HCT116 (cell line): ENCODE measurements around the gene LRCH1. TPM values are rescaled to one million over a fixed set of nuclear protein-coding genes. Genes with fewer than 3 reads are reported as not detected.

ENCODE experiments used
- ATAC-seq: fragments of 200-7000 bp; cut with Tn5 transposase; 2 replicates; pipeline ENCODE4 v1.9.1; 2020; ENCODE audit warnings: mild to moderate bottlenecking, moderate library complexity
- BruUV-seq: library from RNA; stranded (reverse); fragments of 400-500 nt; replicated peaks from 2 replicates; lab custom pipeline; 2021; lab: Mats Ljungman, UMichigan
- CTCF ChIA-PET: fragments of 300-600 bp; sonication (Branson Sonifier 250); formaldehyde crosslinking; loops from one replicate; lab custom pipeline; 2021; ENCODE audit warnings: antibody characterized with exemption; lab: Charles Lee
- POLR2A ChIA-PET: fragments of 300-600, 350-600 bp; sonication (Branson Sonifier 250); formaldehyde crosslinking; loops from one replicate; lab custom pipeline; 2021; ENCODE audit warnings: antibody characterized with exemption; lab: Charles Lee
- RAD21 ChIA-PET, 2 experiments: fragments of 300-600 bp; sonication (Branson Sonifier 250); formaldehyde crosslinking; loops; one replicate each; lab custom pipeline; 2023; ENCODE audit warnings: low total read pairs in 2 of 2; ENCODE audit not compliant: uncharacterized antibody in 2 of 2, unreplicated experiment in 2 of 2, low non-redundant PET in 1 of 2; lab: Charles Lee
- DNase-seq: peaks from one replicate; pipeline ENCODE4 v3.0.0-alpha.2; 2010; ENCODE audit warnings: low read depth, low spot score
- H2AFZ ChIP-seq: fragments of 200-600 bp; shearing (Covaris generic), sonication (generic); 2 replicates; pipeline ENCODE4 v1.6.1; 2017; ENCODE audit warnings: low read depth, mixed run types, mixed read lengths, antibody characterized with exemption, low read length; ENCODE audit not compliant: poor library complexity, severe bottlenecking
- H3K27ac ChIP-seq: 2 replicates; pipeline ENCODE4 v1.5.1; 2012; ENCODE audit warnings: low read depth, low read length
- H3K27me3 ChIP-seq: fragments of 200-600 bp; sonication (generic); 2 replicates; pipeline ENCODE4 v1.6.1; 2016; ENCODE audit warnings: mixed run types, low read length, mixed read lengths; ENCODE audit not compliant: insufficient read depth
- H3K36me3 ChIP-seq, 2 experiments: fragments of 200-500 bp in 1 of 2; fragments of 200-600 bp in 1 of 2; sonication (Bioruptor generic) in 1 of 2; sonication (generic) in 1 of 2; 2 replicates each; pipeline versions ENCODE4 v1.5.1 to v1.6.1; 2014 to 2016; ENCODE audit warnings: low read length in 2 of 2, inconsistent platforms in 1 of 2, mixed read lengths in 1 of 2, mixed run types in 1 of 2; ENCODE audit not compliant: insufficient read depth in 2 of 2, control insufficient read depth in 1 of 2
- H3K4me1 ChIP-seq, 2 experiments: fragments of 200-600 bp in 1 of 2; sonication (generic) in 1 of 2; 2 replicates each; pipeline versions ENCODE4 v1.5.1 to v1.6.1; 2012 to 2017; ENCODE audit warnings: low read length in 2 of 2, inconsistent platforms in 1 of 2, mild to moderate bottlenecking in 1 of 2, mixed read lengths in 1 of 2, mixed run types in 1 of 2, moderate library complexity in 1 of 2; ENCODE audit not compliant: insufficient read depth in 2 of 2, control insufficient read depth in 1 of 2
- H3K4me2 ChIP-seq: fragments of 200-600 bp; sonication (generic); 2 replicates; pipeline ENCODE4 v1.6.1; 2017; ENCODE audit warnings: mixed run types, low read length, mixed read lengths
- H3K4me3 ChIP-seq, 2 experiments: fragments of 200-600 bp in 1 of 2; sonication (generic) in 1 of 2; replicated peaks in 1 of 2; 2 replicates each; pipeline ENCODE4 v1.5.1; 2011 to 2016; ENCODE audit warnings: low read length in 2 of 2, control low read depth in 1 of 2, low read depth in 1 of 2, mild to moderate bottlenecking in 1 of 2, mixed read lengths in 1 of 2, mixed run types in 1 of 2
- H3K79me2 ChIP-seq: fragments of 200-600 bp; sonication (generic); 2 replicates; pipeline ENCODE4 v1.6.1; 2017; ENCODE audit warnings: mild to moderate bottlenecking, mixed run types, low read length, moderate library complexity, mixed read lengths; ENCODE audit not compliant: insufficient read depth
- H3K9ac ChIP-seq: fragments of 200-600 bp; sonication (generic); 2 replicates; pipeline ENCODE4 v1.6.1; 2016; ENCODE audit warnings: low read length, mixed read lengths
- H3K9me2 ChIP-seq: fragments of 200-600 bp; sonication (generic), shearing (Covaris generic); 2 replicates; pipeline ENCODE4 v1.6.1; 2017; ENCODE audit warnings: mixed run types, mild to moderate bottlenecking, moderate library complexity; ENCODE audit not compliant: insufficient read depth
- H3K9me3 ChIP-seq, 2 experiments: fragments of 200-500 bp in 1 of 2; fragments of 200-600 bp in 1 of 2; sonication (Bioruptor generic) in 1 of 2; sonication (generic) in 1 of 2; 2 replicates each; pipeline ENCODE4 v1.6.1; 2014 to 2017; ENCODE audit warnings: low read length in 2 of 2, mixed read lengths in 2 of 2, inconsistent platforms in 1 of 2, low read depth in 1 of 2, mild to moderate bottlenecking in 1 of 2, mixed run types in 1 of 2, moderate library complexity in 1 of 2; ENCODE audit not compliant: control insufficient read depth in 1 of 2, insufficient read depth in 1 of 2
- H4K20me1 ChIP-seq: fragments of 200-600 bp; sonication (generic), shearing (Covaris generic); 2 replicates; pipeline ENCODE4 v1.6.1; 2017; ENCODE audit warnings: mixed run types, mild to moderate bottlenecking, moderate library complexity; ENCODE audit not compliant: insufficient read depth
- CBX3 ChIP-seq: IDR thresholded peaks from 2 replicates; pipeline ENCODE4 v1.6.1; 2012; ENCODE audit warnings: low read depth
- EGR1 ChIP-seq: IDR thresholded peaks from 2 replicates; pipeline ENCODE4 v1.6.1; 2012; ENCODE audit warnings: low read depth
- EZH2phosphoT487 ChIP-seq: fragments of 200-600 bp; IDR thresholded peaks from 2 replicates; pipeline ENCODE4 v1.6.1; 2018; ENCODE audit warnings: antibody characterized with exemption, borderline replicate concordance
- POLR2AphosphoS5 ChIP-seq: IDR thresholded peaks from 2 replicates; pipeline ENCODE4 v1.6.1; 2011; ENCODE audit warnings: mild to moderate bottlenecking, low read depth, low read length, moderate library complexity
- RAD21 ChIP-seq: IDR thresholded peaks from 2 replicates; pipeline ENCODE4 v1.6.1; 2012; ENCODE audit warnings: low read depth, mild to moderate bottlenecking
- SIN3A ChIP-seq: IDR thresholded peaks from 2 replicates; pipeline ENCODE4 v1.6.1; 2012; ENCODE audit warnings: low read depth
- SRF ChIP-seq: IDR thresholded peaks from 2 replicates; pipeline ENCODE4 v1.6.1; 2012; ENCODE audit warnings: low read depth
- TCF7L2 ChIP-seq: IDR thresholded peaks from 2 replicates; pipeline ENCODE4 v1.7.0; 2011; ENCODE audit warnings: borderline replicate concordance, inconsistent platforms; ENCODE audit not compliant: insufficient read depth, insufficient read length; ENCODE audit errors: extremely low read depth
- ZFX ChIP-seq: fragments of 450-650 bp; IDR thresholded peaks from 2 replicates; pipeline ENCODE4 v1.6.1; 2017
- ZNF274 ChIP-seq: fragments of 200-500 bp; sonication (Bioruptor generic); IDR thresholded peaks from 2 replicates; pipeline ENCODE4 v1.6.1; 2014; ENCODE audit warnings: mild to moderate bottlenecking, low read depth, low read length, inconsistent platforms
- intact Hi-C: fragments of 100-400 bp; cut with micrococcal nuclease; formaldehyde crosslinking; loops from 2 replicates; pipeline ENCODE4 v1.10.0; 2022
- total RNA-seq: library from RNA; stranded (reverse); gene quantifications from one replicate; pipeline ENCODE4 v1.2.1, GENCODE V29; 2021; ENCODE audit not compliant: unreplicated experiment
- TF ChIP-seq, protein P1 (sequence below): IDR thresholded peaks from 2 replicates; pipeline ENCODE4 v1.6.1; 2012
- TF ChIP-seq, protein P2 (sequence below), 3 experiments: fragments of 200-600 bp in 1 of 3; sonication (generic) in 1 of 3; IDR thresholded peaks in 2 of 3; conservative IDR thresholded peaks in 1 of 3; 2 replicates each; pipeline ENCODE4 v1.5.1; 2012 to 2017; ENCODE audit warnings: low read depth in 2 of 3, low read length in 2 of 3, antibody characterized with exemption in 1 of 3, borderline replicate concordance in 1 of 3, control low read depth in 1 of 3, mild to moderate bottlenecking in 1 of 3, mixed read lengths in 1 of 3, mixed run types in 1 of 3, moderate library complexity in 1 of 3; ENCODE audit not compliant: insufficient read depth in 1 of 3
- TF ChIP-seq, protein P3 (sequence below): IDR thresholded peaks from 2 replicates; pipeline ENCODE4 v1.6.1; 2012

The LRCH1 gene
- total RNA-seq, 1 experiment from 2014 or later: 15.6 TPM

DNA sequence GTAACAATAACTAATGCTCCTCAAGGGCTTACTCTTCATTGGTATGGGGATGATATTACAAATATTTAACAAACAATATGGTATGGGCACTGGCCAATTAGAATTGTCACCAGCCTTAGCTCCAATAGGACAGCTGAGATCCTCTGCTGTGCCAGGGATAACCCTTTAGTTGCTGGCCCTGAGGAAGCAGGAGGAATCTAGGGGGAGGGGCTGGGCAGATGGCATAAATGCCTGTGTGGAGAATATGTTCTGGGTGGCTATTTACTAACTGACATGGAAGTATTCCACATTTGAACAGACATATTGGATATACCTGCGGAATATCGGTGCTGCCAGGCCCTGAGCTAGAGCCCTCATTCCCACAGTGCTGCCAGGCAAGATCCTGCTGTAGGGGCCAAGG is 16.6 kb upstream of the LRCH1 start (continued):
- TF ChIP-seq SIN3A (no peak), ZNF274 (no peak), EZH2phosphoT487 (no peak)

DNA sequence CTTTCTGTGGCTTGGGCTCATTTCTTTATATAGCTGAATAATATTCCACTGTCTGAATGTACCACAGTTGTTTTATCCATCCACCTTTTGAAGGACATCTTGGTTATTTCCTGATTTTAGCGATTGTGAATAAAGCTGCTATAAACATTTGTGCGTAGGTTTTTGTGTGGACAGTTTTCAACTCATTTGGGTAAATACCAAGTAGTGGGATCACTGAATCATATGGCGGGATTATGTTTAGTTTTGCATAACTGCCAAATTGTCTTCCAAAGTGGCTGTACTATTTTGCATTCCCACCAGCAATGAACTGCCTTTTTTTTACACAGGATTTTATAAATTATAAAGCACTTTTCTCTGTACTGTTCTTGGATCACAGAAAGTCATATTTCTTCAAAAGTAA is 13.7 kb upstream of the LRCH1 start:
- BruUV-seq: no TSS peak
- Histone ChIP-seq H3K27ac (no peak overlapping the region), H3K36me3 (no peaks in the 10 kb centered on the region), H3K27me3 (no peaks in the 10 kb centered on the region), H3K4me2 (no peak overlapping the region), H3K4me3 (no peak overlapping the region), H3K9me3 (no peaks in the 10 kb centered on the region), H3K9ac (no peak overlapping the region), H3K9me2 (no peaks in the 10 kb centered on the region), H3K79me2 (no peaks in the 10 kb centered on the region), H3K4me1 (no peaks in the 10 kb centered on the region), H4K20me1 (no peaks in the 10 kb centered on the region), H2AFZ (no peak overlapping the region)
- RAD21 ChIA-PET: no interaction called here
- POLR2A ChIA-PET: no interaction called here
- ATAC-seq (no peak), DNase-seq (no peak)
- CTCF ChIA-PET: no interaction called here
- intact Hi-C loops: no loop called here
- TF ChIP-seq CBX3: no peak
- no peak for TF ChIP-seq POLR2AphosphoS5
- no peak for TF ChIP-seq TCF7L2
- no peak for TF ChIP-seq EGR1
- TF ChIP-seq SRF: no peak
- TF ChIP-seq, protein P1, sequence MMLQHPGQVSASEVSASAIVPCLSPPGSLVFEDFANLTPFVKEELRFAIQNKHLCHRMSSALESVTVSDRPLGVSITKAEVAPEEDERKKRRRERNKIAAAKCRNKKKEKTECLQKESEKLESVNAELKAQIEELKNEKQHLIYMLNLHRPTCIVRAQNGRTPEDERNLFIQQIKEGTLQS: no peak
- TF ChIP-seq, protein P2, sequence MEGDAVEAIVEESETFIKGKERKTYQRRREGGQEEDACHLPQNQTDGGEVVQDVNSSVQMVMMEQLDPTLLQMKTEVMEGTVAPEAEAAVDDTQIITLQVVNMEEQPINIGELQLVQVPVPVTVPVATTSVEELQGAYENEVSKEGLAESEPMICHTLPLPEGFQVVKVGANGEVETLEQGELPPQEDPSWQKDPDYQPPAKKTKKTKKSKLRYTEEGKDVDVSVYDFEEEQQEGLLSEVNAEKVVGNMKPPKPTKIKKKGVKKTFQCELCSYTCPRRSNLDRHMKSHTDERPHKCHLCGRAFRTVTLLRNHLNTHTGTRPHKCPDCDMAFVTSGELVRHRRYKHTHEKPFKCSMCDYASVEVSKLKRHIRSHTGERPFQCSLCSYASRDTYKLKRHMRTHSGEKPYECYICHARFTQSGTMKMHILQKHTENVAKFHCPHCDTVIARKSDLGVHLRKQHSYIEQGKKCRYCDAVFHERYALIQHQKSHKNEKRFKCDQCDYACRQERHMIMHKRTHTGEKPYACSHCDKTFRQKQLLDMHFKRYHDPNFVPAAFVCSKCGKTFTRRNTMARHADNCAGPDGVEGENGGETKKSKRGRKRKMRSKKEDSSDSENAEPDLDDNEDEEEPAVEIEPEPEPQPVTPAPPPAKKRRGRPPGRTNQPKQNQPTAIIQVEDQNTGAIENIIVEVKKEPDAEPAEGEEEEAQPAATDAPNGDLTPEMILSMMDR (IDR thresholded peaks at IDR 0.05 in 2 of 3, conservative IDR thresholded peaks at IDR 0.05 in 1 of 3; ENCODE audit: borderline replicate concordance in 1 of 3, insufficient read depth in 1 of 3, low read depth in 2 of 3, low read length in 2 of 3): no peak
- TF ChIP-seq, protein P3, sequence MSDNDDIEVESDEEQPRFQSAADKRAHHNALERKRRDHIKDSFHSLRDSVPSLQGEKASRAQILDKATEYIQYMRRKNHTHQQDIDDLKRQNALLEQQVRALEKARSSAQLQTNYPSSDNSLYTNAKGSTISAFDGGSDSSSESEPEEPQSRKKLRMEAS: no peak
- TF ChIP-seq ZFX: no peak
- no peak for TF ChIP-seq RAD21
